Sigmoid colon (tissue), 3 donors: ENCODE data around the gene REST.

ENCODE experiments used
- POLR2A ChIP-seq, 2 donors: fragments of 450-650 bp; IDR thresholded peaks; one replicate each; pipeline ENCODE4 v1.6.1; 2016; ENCODE audit warnings: antibody characterized with exemption in 2 of 2, mild to moderate bottlenecking in 2 of 2, moderate library complexity in 2 of 2
- TF ChIP-seq, protein P1 (sequence below), 4 experiments: fragments of 450-650 bp in 3 of 4; fragments of 200-600 bp in 1 of 4; IDR thresholded peaks; one replicate each; pipeline ENCODE4 v1.5.1; 2016 to 2019; ENCODE audit warnings: antibody characterized with exemption in 4 of 4, mild to moderate bottlenecking in 3 of 4, moderate library complexity in 2 of 4

- TF ChIP-seq POLR2A (IDR thresholded peaks at IDR 0.05), result no peak
- TF ChIP-seq, protein P1, sequence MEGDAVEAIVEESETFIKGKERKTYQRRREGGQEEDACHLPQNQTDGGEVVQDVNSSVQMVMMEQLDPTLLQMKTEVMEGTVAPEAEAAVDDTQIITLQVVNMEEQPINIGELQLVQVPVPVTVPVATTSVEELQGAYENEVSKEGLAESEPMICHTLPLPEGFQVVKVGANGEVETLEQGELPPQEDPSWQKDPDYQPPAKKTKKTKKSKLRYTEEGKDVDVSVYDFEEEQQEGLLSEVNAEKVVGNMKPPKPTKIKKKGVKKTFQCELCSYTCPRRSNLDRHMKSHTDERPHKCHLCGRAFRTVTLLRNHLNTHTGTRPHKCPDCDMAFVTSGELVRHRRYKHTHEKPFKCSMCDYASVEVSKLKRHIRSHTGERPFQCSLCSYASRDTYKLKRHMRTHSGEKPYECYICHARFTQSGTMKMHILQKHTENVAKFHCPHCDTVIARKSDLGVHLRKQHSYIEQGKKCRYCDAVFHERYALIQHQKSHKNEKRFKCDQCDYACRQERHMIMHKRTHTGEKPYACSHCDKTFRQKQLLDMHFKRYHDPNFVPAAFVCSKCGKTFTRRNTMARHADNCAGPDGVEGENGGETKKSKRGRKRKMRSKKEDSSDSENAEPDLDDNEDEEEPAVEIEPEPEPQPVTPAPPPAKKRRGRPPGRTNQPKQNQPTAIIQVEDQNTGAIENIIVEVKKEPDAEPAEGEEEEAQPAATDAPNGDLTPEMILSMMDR (IDR thresholded peaks at IDR 0.05), result no peak
Observed at GRCh38 chr4:56999751-57000150, 92.1 kb downstream of the REST start.
